HFFc6 (cell line): Measurements from ENCODE around the gene ITPRID2. TPM values are rescaled to one million over a fixed set of nuclear protein-coding genes. Genes with fewer than 3 reads are reported as not detected.

Experiments used
- DNase-seq: peaks from one replicate; pipeline ENCODE4 v3.0.0-alpha.2; 2018
- H3K27ac Mint-ChIP-seq: 2 replicates; pipeline ENCODE4 v1.8.0; 2020; ENCODE audit warnings: mild to moderate bottlenecking, mixed read lengths
- H3K27me3 Mint-ChIP-seq: 2 replicates; pipeline ENCODE4 v1.8.0; 2021; ENCODE audit warnings: mild to moderate bottlenecking, moderate library complexity, mixed read lengths; ENCODE audit not compliant: insufficient read depth
- H3K36me3 Mint-ChIP-seq: 2 replicates; pipeline ENCODE4 v1.8.0; 2021; ENCODE audit warnings: low read depth, mixed read lengths
- H3K4me1 Mint-ChIP-seq: 2 replicates; pipeline ENCODE4 v1.8.0; 2020; ENCODE audit warnings: low read depth, mixed read lengths
- H3K4me3 Mint-ChIP-seq: 2 replicates; pipeline ENCODE4 v1.8.0; 2020; ENCODE audit warnings: mild to moderate bottlenecking, moderate library complexity, mixed read lengths
- H3K9me3 Mint-ChIP-seq: 2 replicates; pipeline ENCODE4 v1.8.0; 2020; ENCODE audit warnings: mild to moderate bottlenecking, mixed read lengths
- total RNA-seq, 6 experiments: library from RNA; stranded (reverse); fragmentation: NEBNext Ultra II Directional; extraction: Animal tissue kit (Norgen Biotek cat#: 25700); gene quantifications; 2 replicates in 1 of 6; 3 replicates in 5 of 6; pipeline ENCODE4 v1.2.3, GENCODE V29; 2021
- TF ChIP-seq, protein P1 (sequence below): fragments of 200-600 bp; sonication (generic); IDR thresholded peaks from 2 replicates; pipeline ENCODE4 v1.5.0; 2021; ENCODE audit warnings: antibody characterized with exemption, mild to moderate bottlenecking

ITPRID2 gene
- total RNA-seq, 6 experiments from 2014 or later: 205 to 257 (median 235) TPM

- TF ChIP-seq, protein P1, sequence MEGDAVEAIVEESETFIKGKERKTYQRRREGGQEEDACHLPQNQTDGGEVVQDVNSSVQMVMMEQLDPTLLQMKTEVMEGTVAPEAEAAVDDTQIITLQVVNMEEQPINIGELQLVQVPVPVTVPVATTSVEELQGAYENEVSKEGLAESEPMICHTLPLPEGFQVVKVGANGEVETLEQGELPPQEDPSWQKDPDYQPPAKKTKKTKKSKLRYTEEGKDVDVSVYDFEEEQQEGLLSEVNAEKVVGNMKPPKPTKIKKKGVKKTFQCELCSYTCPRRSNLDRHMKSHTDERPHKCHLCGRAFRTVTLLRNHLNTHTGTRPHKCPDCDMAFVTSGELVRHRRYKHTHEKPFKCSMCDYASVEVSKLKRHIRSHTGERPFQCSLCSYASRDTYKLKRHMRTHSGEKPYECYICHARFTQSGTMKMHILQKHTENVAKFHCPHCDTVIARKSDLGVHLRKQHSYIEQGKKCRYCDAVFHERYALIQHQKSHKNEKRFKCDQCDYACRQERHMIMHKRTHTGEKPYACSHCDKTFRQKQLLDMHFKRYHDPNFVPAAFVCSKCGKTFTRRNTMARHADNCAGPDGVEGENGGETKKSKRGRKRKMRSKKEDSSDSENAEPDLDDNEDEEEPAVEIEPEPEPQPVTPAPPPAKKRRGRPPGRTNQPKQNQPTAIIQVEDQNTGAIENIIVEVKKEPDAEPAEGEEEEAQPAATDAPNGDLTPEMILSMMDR: no peak
- Mint-ChIP-seq H3K9me3 (no peaks in the 10 kb centered on the region), H3K27ac (no peak overlapping the region), H3K4me1 (peaks cover 44% of the 10 kb centered on the region), H3K36me3 (no peaks in the 10 kb centered on the region), H3K4me3 (no peak overlapping the region), H3K27me3 (no peaks in the 10 kb centered on the region)
- no peak for DNase-seq
Measured at GRCh38 chr2:181887045-181887444, 4.5 kb upstream of the ITPRID2 start.

GRCh38 chr2:181889776-181890175, 1.8 kb upstream of the ITPRID2 start:
- no peak overlapping the region; the same call in 1 of the 2 replicates for H3K4me3 Mint-ChIP-seq
- H3K27me3 Mint-ChIP-seq: no peaks in the 10 kb centered on the region
- TF ChIP-seq, protein P1: no peak
- H3K4me1 Mint-ChIP-seq: peaks cover 56% of the 10 kb centered on the region
- DNase-seq: no peak
- no peaks in the 10 kb centered on the region for H3K9me3 Mint-ChIP-seq
- H3K36me3 Mint-ChIP-seq: peaks cover 26% of the 10 kb centered on the region
- no peak overlapping the region for H3K27ac Mint-ChIP-seq

- H3K4me1 Mint-ChIP-seq: peaks cover 60% of the 10 kb centered on the region
Measured at GRCh38 chr2:181890271-181890670, 1.3 kb upstream of the ITPRID2 start.

DNA sequence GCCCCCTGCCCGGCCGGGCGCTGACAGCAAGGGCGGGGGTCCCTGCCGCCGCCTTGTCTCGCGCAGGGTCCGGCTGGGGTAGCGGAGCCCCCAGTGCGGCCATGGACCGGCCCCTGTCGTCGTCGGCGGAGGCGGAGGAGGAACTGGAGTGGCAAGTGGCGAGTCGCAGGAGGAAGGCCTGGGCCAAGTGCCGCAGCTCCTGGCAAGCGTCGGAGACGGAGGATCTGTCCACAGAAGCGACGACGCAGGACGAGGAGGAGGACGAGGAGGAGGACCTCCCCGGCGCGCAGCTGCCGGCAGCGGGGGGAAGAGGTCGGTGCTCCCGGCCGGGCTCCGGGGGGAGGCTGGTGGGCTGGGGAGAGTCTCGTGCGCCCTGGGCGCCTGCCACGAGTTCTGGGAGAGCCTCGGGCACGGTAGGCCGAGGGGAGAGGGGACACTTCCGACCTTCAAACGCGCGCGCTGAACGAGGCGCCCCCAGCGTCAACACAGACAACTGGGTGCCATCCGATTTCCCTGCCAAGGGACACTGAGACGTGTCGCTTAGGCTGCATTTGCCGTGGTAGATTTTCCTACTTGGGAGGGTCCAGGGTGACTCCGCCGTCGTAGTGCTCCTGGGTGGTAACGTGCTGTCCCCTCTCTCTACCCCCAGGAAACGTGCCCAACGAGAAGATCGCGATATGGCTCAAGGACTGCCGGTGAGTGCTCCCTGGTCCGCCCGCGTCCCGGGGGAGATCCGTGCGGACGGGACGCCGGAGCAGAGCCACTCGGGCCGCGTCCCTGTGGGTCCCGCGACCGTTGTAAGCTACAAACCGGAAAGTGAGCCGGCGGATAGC, 652 bp downstream of the ITPRID2 start:
- no peaks in the 10 kb centered on the region for H3K27me3 Mint-ChIP-seq
- H3K36me3 Mint-ChIP-seq: peaks cover 38% of the 10 kb centered on the region
- H3K4me1 Mint-ChIP-seq: peaks cover 62% of the 10 kb centered on the region

More at GRCh38 chr2:181890271-181890670, 1.3 kb upstream of the ITPRID2 start:
- TF ChIP-seq, protein P1: no peak
- H3K9me3 Mint-ChIP-seq: no peaks in the 10 kb centered on the region
- no peak overlapping the region; the same call in 1 of the 2 replicates for H3K27ac Mint-ChIP-seq
- no peak for DNase-seq
- H3K4me3 Mint-ChIP-seq: no peak overlapping the region
- H3K36me3 Mint-ChIP-seq: peaks cover 27% of the 10 kb centered on the region
- H3K27me3 Mint-ChIP-seq: no peaks in the 10 kb centered on the region

DNA sequence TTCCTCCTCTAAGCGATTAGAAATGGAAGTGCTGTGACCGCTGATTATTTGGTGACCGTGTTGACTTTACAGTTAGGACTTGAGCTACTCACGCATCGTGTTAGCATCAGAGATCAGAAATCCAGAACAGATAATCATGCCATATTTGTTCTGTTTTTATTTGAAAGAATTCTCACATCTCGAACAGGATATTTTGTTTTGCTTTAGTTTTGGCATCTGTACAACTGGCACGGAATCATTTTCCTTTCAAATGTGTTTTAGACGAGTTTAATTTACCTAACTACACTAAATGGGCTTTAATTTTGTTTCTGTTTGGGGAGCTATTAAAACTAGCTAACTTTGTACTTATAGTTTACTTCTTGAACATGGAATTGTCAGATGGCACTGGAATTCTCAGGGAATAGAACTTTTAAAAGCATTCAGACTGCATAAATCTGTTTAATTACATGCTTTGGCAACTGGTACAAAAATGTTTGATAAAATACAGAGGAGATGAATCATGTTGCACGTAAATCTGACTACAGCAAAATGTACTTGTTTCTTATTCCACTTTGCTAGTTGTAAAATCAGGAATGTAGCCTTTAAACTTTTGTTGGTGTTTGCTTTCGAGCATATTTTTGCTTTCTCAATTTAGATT, 1.4 kb downstream of the ITPRID2 start:
- TF ChIP-seq, protein P1: no peak
- Mint-ChIP-seq H3K4me3 (peak overlapping the region; percentile 99), H3K27ac (peak overlapping the region; percentile 97), H3K9me3 (no peaks in the 10 kb centered on the region), H3K4me1 (peaks cover 60% of the 10 kb centered on the region), H3K36me3 (peaks cover 38% of the 10 kb centered on the region), H3K27me3 (no peaks in the 10 kb centered on the region)
- DNase-seq: peak; percentile 59

More for the DNA sequence above, 652 bp downstream of the ITPRID2 start:
- DNase-seq: peak; percentile 48
- Mint-ChIP-seq H3K9me3 (no peaks in the 10 kb centered on the region), H3K27ac (peak overlapping the region; percentile 97), H3K4me3 (peak overlapping the region; percentile 99)
- TF ChIP-seq, protein P1: no peak; the same call in 1 of the 2 replicates
